ENCODE measurements around the gene GIMAP2. TPM values are rescaled to one million over a fixed set of nuclear protein-coding genes. Genes with fewer than 3 reads are reported as not detected.

Gene GIMAP2
- total and polyA plus RNA-seq, 2 of the 4 experiments (the other 2 are of a cell fraction), result under 0.01 TPM; not detected in 1

DNA sequence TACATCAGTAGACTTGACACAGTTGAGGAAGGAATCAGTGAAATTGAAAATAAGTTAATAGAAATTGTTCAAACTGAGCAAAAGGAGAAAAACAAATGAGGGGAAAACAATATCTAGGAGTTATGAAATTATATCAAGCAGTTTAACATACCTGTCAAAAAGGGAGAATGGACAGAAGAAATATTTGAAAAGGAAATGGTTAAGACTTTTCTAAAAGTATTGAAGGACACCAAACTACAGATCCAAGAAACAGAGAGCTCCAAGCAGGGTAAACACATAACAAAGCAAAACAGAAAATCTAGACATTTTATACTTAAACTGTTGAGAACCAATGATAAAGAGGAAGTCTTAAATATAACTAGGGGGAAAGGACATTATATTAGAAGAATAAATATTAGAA is 43.1 kb downstream of the GIMAP2 start:
- no peak for DNase-seq
- H2AFZ ChIP-seq (replicated peaks; ENCODE audit: low read length, poor library complexity), result no peak overlapping the region
- BruUV-seq (replicated peaks), result no TSS peak
- no peak for TF ChIP-seq SMC3 (IDR thresholded peaks at IDR 0.05; ENCODE audit: low read depth, low read length)
- TF ChIP-seq, protein P1, sequence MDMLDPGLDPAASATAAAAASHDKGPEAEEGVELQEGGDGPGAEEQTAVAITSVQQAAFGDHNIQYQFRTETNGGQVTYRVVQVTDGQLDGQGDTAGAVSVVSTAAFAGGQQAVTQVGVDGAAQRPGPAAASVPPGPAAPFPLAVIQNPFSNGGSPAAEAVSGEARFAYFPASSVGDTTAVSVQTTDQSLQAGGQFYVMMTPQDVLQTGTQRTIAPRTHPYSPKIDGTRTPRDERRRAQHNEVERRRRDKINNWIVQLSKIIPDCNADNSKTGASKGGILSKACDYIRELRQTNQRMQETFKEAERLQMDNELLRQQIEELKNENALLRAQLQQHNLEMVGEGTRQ (IDR thresholded peaks at IDR 0.05; ENCODE audit: low read depth, low read length), result no peak
- no peak for TF ChIP-seq RAD21 (IDR thresholded peaks at IDR 0.05; ENCODE audit: low read length)
- no peak for TF ChIP-seq RCOR1 (IDR thresholded peaks at IDR 0.05; ENCODE audit: insufficient replicate concordance, low read length)
- no peak for TF ChIP-seq FOS (IDR thresholded peaks at IDR 0.05; ENCODE audit: low read depth, low read length)
- no peak for TF ChIP-seq BHLHE40 (IDR thresholded peaks at IDR 0.05; ENCODE audit: low read depth, low read length)
- TF ChIP-seq RFX5 (IDR thresholded peaks at IDR 0.05; ENCODE audit: low read depth, low read length), result no peak
- no peak for TF ChIP-seq MAFK (IDR thresholded peaks at IDR 0.05; ENCODE audit: low read depth, low read length)
- no peak for TF ChIP-seq CEBPB (IDR thresholded peaks at IDR 0.05; ENCODE audit: low read depth, low read length)
- TF ChIP-seq POLR2A (IDR thresholded peaks at IDR 0.05; ENCODE audit: low read depth, low read length), result no peak
- no peak for TF ChIP-seq MXI1 (IDR thresholded peaks at IDR 0.05; ENCODE audit: borderline replicate concordance, low read depth, low read length)
- TF ChIP-seq CHD1 (IDR thresholded peaks at IDR 0.05; ENCODE audit: low read depth, low read length), result no peak
- no peak overlapping the region for H3K27ac ChIP-seq (ENCODE audit: insufficient read depth, low read length)
- H4K20me1 ChIP-seq (ENCODE audit: insufficient read depth, low read length), result no peaks in the 10 kb centered on the region
- H2BK15ac ChIP-seq (ENCODE audit: low read depth, low read length), result no peak overlapping the region
- no peak overlapping the region for H3K4ac ChIP-seq (ENCODE audit: low read depth, low read length)
- intact Hi-C loops (cut with micrococcal nuclease) (no loop called here), dilution Hi-C loops (cut with HindIII; ENCODE audit: low sequenced_read_pairs, unreplicated experiment) (no loop called here), in situ Hi-C loops (cut with MboI; ENCODE audit: low sequenced_read_pairs) (loop anchor here (25.0 kb wide), 1 partner anchor 416 kb away; the partner anchor contains the start of genes ACTR3C and LRRC61)
- no peak overlapping the region for H3K23ac ChIP-seq (ENCODE audit: low read depth, low read length)
- no peaks in the 10 kb centered on the region for H3K9me1 ChIP-seq (ENCODE audit: insufficient read depth, low read length)
- CTCF ChIA-PET, result no interaction called here
- no peak overlapping the region for H4K5ac ChIP-seq (ENCODE audit: low read depth, low read length)
- ATAC-seq (ENCODE audit: low read depth), result no peak
- no peak overlapping the region for H3K56ac ChIP-seq (ENCODE audit: extremely low read depth, insufficient read depth, low read length)
- H2BK120ac ChIP-seq (ENCODE audit: low read depth, low read length), result no peak overlapping the region
- no peak overlapping the region for H2AK9ac ChIP-seq (replicated peaks; ENCODE audit: low read depth, low read length, poor library complexity)
- no peaks in the 10 kb centered on the region for H3K4me1 ChIP-seq (ENCODE audit: control insufficient read depth, insufficient read depth, low read length)
- no peak overlapping the region for H2AK5ac ChIP-seq (ENCODE audit: low read depth, low read length)
- H3K9ac ChIP-seq (ENCODE audit: low read depth, low read length), result no peak overlapping the region
- H4K8ac ChIP-seq (ENCODE audit: low read depth in 2 of 2, low read length in 2 of 2), result no peak overlapping the region
- no peak overlapping the region for H2BK20ac ChIP-seq (ENCODE audit: low read depth, low read length)
- H3K36me3 ChIP-seq (ENCODE audit: control insufficient read depth, insufficient read depth, low read length), result no peaks in the 10 kb centered on the region
- H3K9me3 ChIP-seq (ENCODE audit: control insufficient read depth, insufficient read depth, low read length), result no peaks in the 10 kb centered on the region
- no peak overlapping the region for H2BK5ac ChIP-seq (ENCODE audit: low read depth, low read length, poor library complexity, severe bottlenecking)
- no peak overlapping the region for H3K4me3 ChIP-seq (ENCODE audit: insufficient read depth, low read depth, low read length)
- H3K27me3 ChIP-seq (ENCODE audit: control insufficient read depth, insufficient read depth, low read length), result no peaks in the 10 kb centered on the region
- no peaks in the 10 kb centered on the region for H3K79me1 ChIP-seq (ENCODE audit: low read depth in 1 of 2, low read length in 2 of 2)
- no peak overlapping the region for H3K18ac ChIP-seq (ENCODE audit: low read depth, low read length)
- H4K91ac ChIP-seq (ENCODE audit: insufficient read depth, low read depth, low read length), result no peak overlapping the region
- H3K4me2 ChIP-seq (ENCODE audit: low read depth, low read length), result no peak overlapping the region
- POLR2A ChIA-PET (ENCODE audit: unreplicated experiment), result interaction anchor here (0.6 kb wide), 1 partner anchor 559 kb away, joined by 10 read pairs; no protein-coding TSS in a partner anchor
- no peak overlapping the region for H3K14ac ChIP-seq (replicated peaks; ENCODE audit: low read depth, low read length)
